OCI-LY3 (cell line): ENCODE results near the gene GRIN2A.

Experiments
- CTCF ChIP-seq: fragments of 200-600, 300-600 bp; sonication (generic); IDR thresholded peaks from 2 replicates; pipeline ENCODE4 v1.5.1; 2014; ENCODE audit warnings: antibody characterized with exemption, low read length, low read depth
- EZH2phosphoT487 ChIP-seq: fragments of 200-600 bp; shearing (Covaris generic); IDR thresholded peaks from 2 replicates; pipeline ENCODE4 v1.6.1; 2018; ENCODE audit warnings: antibody characterized with exemption, mixed run types, low read depth

DNA sequence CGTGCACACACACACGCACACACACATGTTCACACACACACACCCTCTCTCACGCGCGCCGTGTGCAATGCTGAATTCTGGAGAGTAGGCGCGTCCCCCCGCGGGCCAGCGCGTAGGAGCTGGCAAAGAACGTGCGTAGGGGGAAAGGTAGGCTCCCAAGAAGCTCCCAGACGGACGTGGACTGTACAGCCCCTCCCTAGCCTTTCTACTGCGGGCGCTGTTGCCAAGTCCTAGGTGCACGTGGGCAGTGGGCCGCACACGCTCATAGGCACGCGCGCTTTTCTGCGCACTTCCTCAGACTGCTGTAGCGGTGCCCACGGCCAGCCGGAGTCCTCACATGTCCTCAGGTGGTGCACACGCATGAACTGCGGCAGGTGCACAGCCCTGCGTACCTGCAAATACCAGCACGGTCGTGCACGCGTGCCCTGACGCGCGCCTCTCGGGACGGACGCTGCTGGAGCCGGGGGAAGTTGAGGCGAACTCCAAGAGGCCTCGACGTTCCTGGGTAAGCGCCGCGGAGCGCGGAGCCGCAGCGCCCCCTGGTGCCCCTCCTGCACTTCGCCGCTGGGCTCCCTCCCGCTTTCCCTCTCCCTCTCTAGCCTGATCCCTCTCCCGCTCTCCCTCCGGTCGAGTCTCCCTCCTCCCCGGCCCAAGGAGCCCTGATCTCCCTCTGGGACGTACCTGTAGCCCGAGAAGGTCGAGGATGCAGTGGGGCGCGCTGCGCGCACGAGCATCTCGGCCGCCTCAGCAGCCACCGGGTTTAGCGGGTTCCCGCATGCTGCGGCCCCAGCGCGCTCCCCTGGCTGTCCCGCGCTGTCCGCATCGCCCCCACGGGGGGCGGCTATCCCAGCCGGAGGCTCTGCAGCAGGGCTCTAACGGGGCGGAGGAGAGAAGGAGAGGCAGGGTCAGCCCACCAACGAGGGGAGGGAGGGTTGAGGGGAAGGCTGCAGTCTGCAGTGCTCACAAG lies 749 bp downstream of the GRIN2A start:
- peak; percentile 69 for TF ChIP-seq CTCF
- no peak for TF ChIP-seq EZH2phosphoT487
